Renal cortex interstitium (tissue), 11 donors: ENCODE data around the gene NXT1. TPM values are rescaled to one million over a fixed set of nuclear protein-coding genes. Genes with fewer than 3 reads are reported as not detected.

Experiments used
- DNase-seq, 11 donors: peaks; one replicate each; pipeline ENCODE4 v3.0.0-alpha.2; 2013; ENCODE audit warnings: low read depth in 9 of 11, low spot score in 4 of 11; ENCODE audit errors: extremely low read depth in 1 of 11
- polyA plus RNA-seq, 3 donors: library from polyadenylated mRNA; unstranded; fragments of 120-200 nt; gene quantifications; one replicate each; pipeline ENCODE4 v1.2.1, GENCODE V29; 2013; ENCODE audit not compliant: insufficient read length in 3 of 3

NXT1 gene
- polyA plus RNA-seq, 3 donors: 17.5 to 22.7 (median 19.1) TPM

GRCh38 chr20:23369072-23369823 lies 18.7 kb downstream of the NXT1 start:
- no peak for DNase-seq

DNA sequence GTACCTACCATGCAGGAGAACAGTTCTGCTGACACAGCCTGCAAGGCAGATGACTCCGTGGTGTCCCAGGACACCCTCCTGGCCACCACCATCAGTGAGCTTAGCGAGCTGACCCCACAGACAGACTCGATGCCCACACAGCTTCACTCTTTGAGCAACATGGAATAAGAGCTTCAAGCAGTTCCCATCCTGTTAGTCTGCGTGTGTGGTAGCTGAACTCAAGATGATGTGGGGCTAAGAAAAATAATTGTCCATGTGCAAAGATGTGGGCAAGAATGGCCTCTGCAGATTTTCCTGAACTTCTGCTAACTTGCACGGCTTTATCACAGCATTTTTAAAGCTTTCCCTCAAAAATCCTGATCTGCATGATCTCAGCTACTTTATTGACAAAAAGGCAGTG lies 19.7 kb downstream of the NXT1 start:
- DNase-seq: no peak

DNA sequence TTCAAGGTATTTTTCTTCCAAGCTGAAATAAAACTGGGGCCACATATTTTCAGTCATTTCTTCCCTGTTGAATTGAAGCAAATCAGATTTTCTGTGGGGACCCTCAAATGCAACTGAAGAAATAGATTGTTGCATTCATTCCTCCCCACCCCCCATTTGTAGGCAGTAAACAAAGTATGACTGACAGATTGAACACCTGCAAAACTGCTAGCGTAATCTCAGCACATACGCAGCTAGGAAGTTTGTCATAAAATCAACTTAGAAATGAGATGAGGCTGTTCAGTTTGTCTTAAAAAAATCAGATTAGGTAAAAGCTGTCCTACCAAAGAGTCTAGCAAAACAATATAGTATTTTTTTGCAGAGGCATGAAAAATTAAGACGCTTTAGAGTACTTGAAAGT lies 20.3 kb downstream of the NXT1 start:
- DNase-seq: no peak

DNA sequence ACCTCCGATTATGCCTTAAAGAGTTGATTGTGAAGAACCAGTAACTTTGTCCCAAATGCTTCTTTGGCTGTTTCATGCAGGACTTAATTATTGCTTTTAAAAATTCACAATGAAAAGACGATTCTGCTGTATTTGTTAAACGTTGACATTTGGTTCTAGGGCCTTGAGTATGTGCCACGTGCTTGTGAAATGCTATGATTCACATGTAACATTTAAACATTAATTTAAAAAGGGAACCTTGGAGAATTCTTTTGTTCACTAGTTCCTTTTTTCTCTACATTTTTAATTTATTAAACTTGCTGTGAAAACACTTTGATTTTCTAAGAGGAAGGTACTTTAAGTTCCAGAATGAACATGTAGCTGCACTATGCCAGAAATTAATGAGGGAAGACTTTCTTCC lies 20.9 kb downstream of the NXT1 start:
- DNase-seq: no peak

DNA sequence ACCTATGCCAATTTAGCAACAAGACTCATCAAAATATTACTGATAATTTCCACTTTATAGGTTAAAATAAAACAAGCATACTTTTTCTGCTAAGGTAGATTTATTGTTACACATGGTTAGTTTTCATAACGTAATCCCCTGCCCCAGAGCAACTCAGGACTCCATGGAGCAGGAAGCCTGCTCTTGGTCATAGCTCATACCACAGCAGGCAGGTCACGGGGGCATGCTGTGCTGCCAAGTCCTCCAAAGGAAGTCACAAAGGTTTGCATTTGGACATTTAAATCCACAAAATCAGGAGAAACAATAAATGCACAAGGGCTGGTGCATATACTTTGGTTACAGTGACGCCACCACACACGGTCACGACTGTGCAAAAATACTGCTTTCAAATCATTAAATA lies 23.9 kb downstream of the NXT1 start:
- no peak for DNase-seq

GRCh38 chr20:23375827-23376226 lies 25.2 kb downstream of the NXT1 start:
- DNase-seq: no peak

- no peak for DNase-seq
Measured at GRCh38 chr20:23379772-23380171, 29.2 kb downstream of the NXT1 start.

GRCh38 chr20:23381876-23382275 lies 31.3 kb downstream of the NXT1 start:
- no peak for DNase-seq

DNA sequence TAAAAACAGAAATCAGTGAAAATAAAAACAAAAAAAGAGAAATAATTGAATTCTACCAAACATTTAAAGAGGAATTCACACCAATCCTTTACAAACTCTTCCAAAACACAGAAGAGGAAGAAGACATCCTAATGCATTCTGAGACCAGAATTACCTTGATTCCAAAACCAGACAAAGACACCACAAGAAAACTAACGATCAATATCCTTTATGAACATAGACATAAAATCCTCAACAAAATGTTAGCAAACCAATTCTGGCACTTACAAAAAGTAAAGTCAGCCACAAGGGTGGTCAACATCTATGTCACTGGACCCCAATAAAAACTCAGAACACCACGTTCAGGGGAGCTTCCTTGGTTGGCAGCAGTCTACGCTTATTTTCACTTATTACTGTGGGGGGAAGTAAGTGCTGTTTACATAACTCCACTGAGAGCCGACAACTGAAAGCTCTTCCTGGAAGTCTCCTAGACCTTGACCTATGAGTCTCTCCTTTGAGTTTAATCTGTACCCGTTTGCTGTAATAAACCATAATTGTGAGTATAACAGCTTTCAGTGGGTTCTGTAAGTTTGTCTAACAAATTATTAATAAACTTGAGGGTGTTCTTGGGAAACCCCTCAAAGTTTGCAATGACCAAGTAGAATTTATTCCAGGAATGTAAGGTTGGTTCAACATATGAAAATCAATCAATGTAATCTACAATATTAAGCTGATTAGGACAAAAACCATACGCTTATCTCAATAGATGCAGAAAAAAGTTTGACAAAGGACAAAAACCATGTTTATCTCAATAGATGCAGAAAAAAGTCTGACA lies 35.9 kb downstream of the NXT1 start:
- no peak for DNase-seq

GRCh38 chr20:23387118-23387443 lies 36.5 kb downstream of the NXT1 start:
- no peak for DNase-seq

- no peak for DNase-seq
Measured at GRCh38 chr20:23390091-23390774, 39.6 kb downstream of the NXT1 start.

- no peak for DNase-seq
Measured at GRCh38 chr20:23391707-23392310, 41.2 kb downstream of the NXT1 start.

GRCh38 chr20:23393996-23394775 lies 43.6 kb downstream of the NXT1 start:
- DNase-seq: no peak

DNA sequence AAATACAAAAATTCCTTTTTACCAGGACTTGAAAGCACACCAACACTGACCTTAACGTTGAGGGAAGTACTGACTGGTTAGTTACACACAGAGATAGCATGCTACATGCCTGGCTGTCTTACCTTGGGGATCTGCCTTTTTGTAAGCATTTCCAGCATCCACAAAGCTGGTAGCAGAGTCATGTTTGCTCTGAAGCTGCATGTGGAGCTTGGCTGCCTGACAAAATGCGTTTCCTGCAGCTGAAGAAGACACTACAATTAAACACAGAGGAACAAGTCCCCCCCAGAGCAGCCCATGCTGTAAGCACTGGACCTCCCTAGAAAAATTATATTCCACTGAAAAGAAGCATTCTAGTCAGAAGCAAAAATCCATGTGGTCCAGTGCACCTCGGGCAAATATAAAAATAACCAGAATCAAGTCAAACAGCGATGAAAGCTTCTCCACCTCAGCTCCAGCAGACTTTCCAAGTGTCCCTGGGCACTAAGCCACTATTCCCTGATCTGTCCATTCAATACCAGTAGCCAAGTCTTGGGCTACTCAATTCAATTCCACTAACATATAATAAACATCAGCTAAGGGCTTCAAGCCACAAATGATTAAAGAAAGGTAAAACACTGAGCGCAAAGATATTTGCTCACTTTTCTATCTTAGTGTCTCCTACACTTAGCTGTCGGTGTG lies 46.5 kb downstream of the NXT1 start:
- DNase-seq: no peak

DNA sequence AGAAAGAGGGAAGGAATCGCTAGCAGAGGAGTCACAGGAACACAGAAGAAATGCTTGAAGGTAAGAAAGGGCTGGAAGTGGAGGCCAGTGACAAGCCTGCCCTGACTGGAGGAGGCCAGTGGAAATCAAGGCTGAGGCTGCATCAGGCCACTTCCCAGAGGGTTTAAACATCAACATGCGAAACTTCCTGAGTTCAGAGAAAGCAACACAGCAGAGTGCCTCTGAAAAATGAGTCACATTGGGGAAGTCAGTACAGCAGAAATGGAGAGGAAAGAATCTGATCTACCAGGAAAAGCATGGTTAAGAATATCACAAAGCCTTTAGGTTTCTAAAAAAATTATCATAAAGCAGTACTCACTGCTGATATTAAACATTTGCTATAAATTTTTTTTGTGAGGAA lies 47.4 kb downstream of the NXT1 start:
- DNase-seq: no peak

DNA sequence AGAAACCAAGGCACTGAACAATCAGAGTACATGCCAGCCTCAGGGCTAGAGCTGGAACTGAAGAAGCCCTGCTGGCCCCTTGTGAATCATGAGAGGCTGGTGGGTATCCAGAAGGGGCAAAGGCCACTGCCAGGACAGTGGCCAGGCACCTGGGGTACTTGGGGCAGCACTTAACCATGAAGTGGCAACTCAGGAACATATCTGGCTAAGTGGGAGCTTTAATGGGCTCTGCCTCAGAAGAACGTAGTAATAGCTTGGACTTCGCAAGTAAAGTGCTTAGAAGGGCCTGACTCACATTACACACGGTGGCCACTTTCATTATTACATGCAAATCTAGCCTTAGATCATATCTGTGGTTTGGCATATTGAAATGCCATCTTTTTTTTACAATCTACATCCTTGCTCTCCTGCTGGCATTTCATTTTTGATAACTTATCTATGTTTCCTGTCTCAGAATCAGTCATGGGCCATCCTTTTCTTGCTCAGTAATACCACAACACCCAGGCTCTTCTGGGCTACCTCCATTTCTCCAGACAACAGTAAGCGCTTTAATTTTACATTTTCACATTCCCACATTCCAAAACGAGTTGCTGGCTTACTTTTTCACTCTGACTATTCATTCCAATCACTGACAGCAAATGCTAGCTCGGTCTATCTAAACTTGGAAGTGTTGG lies 49.1 kb downstream of the NXT1 start:
- DNase-seq: no peak

DNA sequence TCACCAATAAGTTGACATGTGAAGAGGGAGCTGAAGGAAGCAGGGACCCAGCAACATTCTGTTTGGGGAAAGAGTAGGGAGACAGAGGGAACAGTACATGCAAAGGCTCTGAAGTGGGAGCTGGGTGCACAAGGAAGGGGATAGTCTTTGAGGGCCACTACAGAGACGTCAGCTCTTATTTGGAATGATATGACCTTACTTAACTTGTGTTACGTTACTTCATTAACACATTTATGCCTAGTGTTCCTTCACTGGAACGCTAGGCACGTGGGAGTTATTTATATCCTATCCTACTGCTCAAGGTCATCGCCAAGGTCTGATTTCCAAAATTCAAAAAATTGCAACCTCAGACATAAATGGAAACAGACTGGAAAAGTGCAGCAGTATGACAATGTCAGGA lies 50.5 kb downstream of the NXT1 start:
- no peak for DNase-seq

DNA sequence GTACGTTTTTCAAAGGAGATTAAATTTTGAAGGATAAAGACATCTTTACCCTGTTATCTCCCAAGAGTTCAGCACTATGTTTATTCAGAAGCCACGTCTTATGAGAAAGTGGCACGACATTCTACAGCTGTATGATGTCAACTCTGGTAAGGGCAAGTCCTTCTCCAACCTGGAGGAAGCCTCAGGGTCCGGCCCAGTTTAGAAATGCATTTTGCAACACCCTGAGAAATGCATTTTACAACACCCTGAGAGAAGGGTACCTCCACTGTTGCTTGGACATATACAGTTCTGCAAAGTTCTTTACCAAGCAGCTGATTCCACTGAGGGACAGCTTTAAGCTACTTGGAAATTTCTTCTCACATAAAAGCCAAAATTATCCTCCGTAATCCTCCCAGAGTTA lies 53.2 kb downstream of the NXT1 start:
- DNase-seq: no peak
